Right lobe of liver (tissue), 6 donors: ENCODE measurements around the gene PTPN5. TPM values are rescaled to one million over a fixed set of nuclear protein-coding genes. Genes with fewer than 3 reads are reported as not detected.

Experiments
- ATAC-seq, 4 donors: fragments of 200-7000 bp; cut with Tn5 transposase; one replicate each; pipeline ENCODE4 v1.9.1; 2020; ENCODE audit warnings: mild to moderate bottlenecking in 4 of 4, moderate library complexity in 4 of 4
- DNase-seq, 3 donors: peaks; one replicate each; pipeline ENCODE4 v3.0.0-alpha.2; 2020
- H3K27ac ChIP-seq, 3 donors: fragments of 200-600 bp; one replicate each; pipeline ENCODE4 v1.8.0; 2022
- H3K27me3 ChIP-seq, 2 donors: fragments of 200-600 bp; one replicate each; pipeline ENCODE4 v1.8.0; 2022
- H3K36me3 ChIP-seq, 4 donors: fragments of 200-600 bp; sonication (generic) in 1 of 4; one replicate each; pipeline versions ENCODE4 v1.5.1 to v1.8.0; 2017 to 2022; ENCODE audit warnings: control low read depth in 1 of 4
- H3K4me1 ChIP-seq, 4 donors: fragments of 200-600 bp; sonication (generic) in 1 of 4; one replicate each; pipeline versions ENCODE4 v1.5.1 to v1.8.0; 2017 to 2022; ENCODE audit warnings: control low read depth in 1 of 4
- H3K4me3 ChIP-seq, 3 donors: fragments of 200-600 bp; one replicate each; pipeline ENCODE4 v1.8.0; 2022
- H3K9me3 ChIP-seq, 4 donors: fragments of 200-600 bp; sonication (generic) in 1 of 4; one replicate each; pipeline versions ENCODE4 v1.5.1 to v1.8.0; 2017 to 2022; ENCODE audit warnings: control low read depth in 1 of 4
- CTCF ChIP-seq, 4 donors: fragments of 200-600 bp in 3 of 4; fragments of 450-650 bp in 1 of 4; IDR thresholded peaks; one replicate each; pipeline versions ENCODE4 v1.5.1 to v1.8.0; 2016 to 2022; ENCODE audit warnings: antibody characterized with exemption in 4 of 4, mild to moderate bottlenecking in 2 of 4
- POLR2A ChIP-seq: fragments of 450-650 bp; IDR thresholded peaks from one replicate; pipeline ENCODE4 v1.6.1; 2017; ENCODE audit warnings: antibody characterized with exemption, mild to moderate bottlenecking
- WGBS: methylation state at CpG from one replicate; pipeline ENCODE4 v1.1.6; 2018; ENCODE audit warnings: low coverage, low lambda C conversion rate; ENCODE audit not compliant: insufficient coverage; ENCODE audit errors: missing lambda C conversion rate; 5-methylcytosine and 5-hydroxymethylcytosine counted together
- intact Hi-C, 2 donors: fragments of 100-400 bp; cut with DNase I; formaldehyde crosslinking; loops; one replicate each; pipeline versions ENCODE4 v1.11.2 to v1.14.1; 2022
- total RNA-seq, 6 experiments: library from RNA; depleted of rRNA in 2 of 6; stranded (reverse); fragments of >200 nt in 2 of 6; fragmentation: NEBNext Ultra II Directional in 3 of 6; extraction: Animal tissue kit (Norgen Biotek cat#: 25700) in 3 of 6; gene quantifications; one replicate each; pipeline versions ENCODE4 v1.1.0 to v1.2.4, GENCODE V29; 2016 to 2023
- donor health status: DM: no; HTN: yes; CAD: no.
- donor health status: DM: no; HTN: no; CAD: no.
- donor health status: DM: no; HTN: no; CAD: no.
- donor health status: DM: no; HTN: yes; CAD: no.
- donor health status: DM: no; HTN: yes; CAD: no.

PTPN5 gene
- total RNA-seq, 6 experiments from 2014 or later: not detected

GRCh38 chr11:18733202-18733601 is 58.4 kb downstream of the PTPN5 start:
- H3K27ac ChIP-seq: no peak overlapping the region
- no peaks in the 10 kb centered on the region for H3K9me3 ChIP-seq
- no peak overlapping the region for H3K4me3 ChIP-seq
- DNase-seq: no peak
- H3K4me1 ChIP-seq: no peaks in the 10 kb centered on the region
- TF ChIP-seq POLR2A (no peak), CTCF (IDR thresholded peaks at IDR 0.05) (no peak)
- ATAC-seq: no peak
- intact Hi-C loops: loop anchor here in 1 of 2 donors (5.0 kb wide), 1 partner anchor 616 kb away; no protein-coding TSS in a partner anchor
- no peaks in the 10 kb centered on the region for H3K36me3 ChIP-seq
- no peaks in the 10 kb centered on the region for H3K27me3 ChIP-seq
- no CpG with 5 or more reads among the region's 16 CpGs for WGBS

GRCh38 chr11:18731949-18732821 is 59.4 kb downstream of the PTPN5 start:
- Histone ChIP-seq H3K27me3 (no peaks in the 10 kb centered on the region), H3K4me1 (no peaks in the 10 kb centered on the region), H3K27ac (no peak overlapping the region), H3K9me3 (no peaks in the 10 kb centered on the region), H3K4me3 (no peak overlapping the region), H3K36me3 (no peaks in the 10 kb centered on the region)
- TF ChIP-seq CTCF (IDR thresholded peaks at IDR 0.05): peak; percentile 84 to 97 (median 94)
- TF ChIP-seq POLR2A: no peak
- ATAC-seq: peak; percentile 62 to 84 (median 78)
- intact Hi-C loops: loop anchor here in 1 of 2 donors (5.0 kb wide), 1 partner anchor 615 kb away; no protein-coding TSS in a partner anchor
- WGBS: 58% methylated on average over 6 of the region's 11 CpGs
- DNase-seq: peak in 1 of 3 donors; percentile 48

- intact Hi-C loops: loop anchor here in 1 of 2 donors (5.0 kb wide), 1 partner anchor 614 kb away; no protein-coding TSS in a partner anchor
- DNase-seq (no peak), ATAC-seq (no peak)
- H3K4me1 ChIP-seq: no peaks in the 10 kb centered on the region
- no peaks in the 10 kb centered on the region for H3K27me3 ChIP-seq
- TF ChIP-seq POLR2A (no peak), CTCF (IDR thresholded peaks at IDR 0.05) (no peak)
- H3K27ac ChIP-seq: no peak overlapping the region
- H3K36me3 ChIP-seq: no peaks in the 10 kb centered on the region
- H3K9me3 ChIP-seq: no peaks in the 10 kb centered on the region
- no peak overlapping the region for H3K4me3 ChIP-seq
- WGBS: 88% methylated on average over 2 of the region's 2 CpGs
Observed at GRCh38 chr11:18731441-18731840, 60.2 kb downstream of the PTPN5 start.

- TF ChIP-seq CTCF (IDR thresholded peaks at IDR 0.05) (no peak), POLR2A (no peak)
- intact Hi-C loops: loop anchor here in 1 of 2 donors (5.0 kb wide), 1 partner anchor 613 kb away; no protein-coding TSS in a partner anchor
- no peaks in the 10 kb centered on the region for H3K27me3 ChIP-seq
- no peaks in the 10 kb centered on the region for H3K4me1 ChIP-seq
- ATAC-seq: no peak
- H3K4me3 ChIP-seq: no peak overlapping the region
- H3K9me3 ChIP-seq: no peaks in the 10 kb centered on the region
- WGBS: 85% methylated on average over 8 of the region's 9 CpGs
- H3K36me3 ChIP-seq: no peaks in the 10 kb centered on the region
- DNase-seq: no peak
- H3K27ac ChIP-seq: no peak overlapping the region
Observed at GRCh38 chr11:18730020-18730419, 61.6 kb downstream of the PTPN5 start.
